Measurements from ENCODE around the gene LGR6.

The LGR6 gene

DNA sequence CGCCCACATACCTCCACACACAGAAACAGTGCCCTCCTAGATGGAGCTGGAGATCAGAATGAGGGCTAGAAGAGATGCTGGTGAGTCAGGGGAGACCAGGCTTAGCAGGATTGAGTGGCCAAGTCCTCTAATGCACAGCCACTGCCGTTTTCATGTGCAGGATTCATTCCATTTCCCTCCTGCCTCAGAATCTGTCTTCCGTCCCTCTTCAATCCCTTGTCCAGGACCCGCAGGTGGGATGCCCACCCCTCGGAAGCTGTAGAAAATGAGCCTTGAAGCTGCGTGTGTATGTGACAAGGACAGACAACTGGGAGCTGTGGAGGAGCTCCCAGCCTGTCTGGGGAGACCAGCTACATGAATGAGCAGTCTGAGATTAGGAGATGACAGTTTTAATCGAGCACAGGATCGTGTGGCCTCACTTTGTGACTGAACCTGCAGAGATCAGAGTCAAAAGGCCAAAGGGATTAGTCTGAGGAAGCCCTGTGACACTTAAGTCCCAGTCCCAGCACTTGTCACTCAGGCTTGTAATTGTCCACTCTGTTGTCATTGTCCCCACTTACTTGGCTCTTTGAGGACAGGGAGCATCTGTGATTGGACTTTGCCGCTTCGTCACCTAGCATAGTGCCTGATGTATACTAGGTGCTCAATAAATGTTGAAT, 22.0 kb downstream of the LGR6 start:
- no peak overlapping the region for H3K27ac ChIP-seq (ENCODE audit: low read length)
- no peaks in the 10 kb centered on the region for H3K36me3 ChIP-seq (ENCODE audit: control insufficient read depth in 2 of 2, insufficient read depth in 2 of 2, low read length in 2 of 2)
- H3K4me1 ChIP-seq (ENCODE audit: control insufficient read depth, insufficient read depth, low read length), result peaks cover 5% of the 10 kb centered on the region
- H3K9me3 ChIP-seq (ENCODE audit: control insufficient read depth in 2 of 2, low read length in 2 of 2), result no peaks in the 10 kb centered on the region
- H3K4me3 ChIP-seq (ENCODE audit: low read length in 2 of 2), result no peak overlapping the region
- H3K9ac ChIP-seq (ENCODE audit: low read length in 2 of 2), result no peak overlapping the region
- H3K27me3 ChIP-seq (ENCODE audit: control insufficient read depth in 1 of 2, insufficient read depth in 2 of 2, low read length in 2 of 2), result peaks cover 31 to 36% of the 10 kb centered on the region in 2 donors

DNA sequence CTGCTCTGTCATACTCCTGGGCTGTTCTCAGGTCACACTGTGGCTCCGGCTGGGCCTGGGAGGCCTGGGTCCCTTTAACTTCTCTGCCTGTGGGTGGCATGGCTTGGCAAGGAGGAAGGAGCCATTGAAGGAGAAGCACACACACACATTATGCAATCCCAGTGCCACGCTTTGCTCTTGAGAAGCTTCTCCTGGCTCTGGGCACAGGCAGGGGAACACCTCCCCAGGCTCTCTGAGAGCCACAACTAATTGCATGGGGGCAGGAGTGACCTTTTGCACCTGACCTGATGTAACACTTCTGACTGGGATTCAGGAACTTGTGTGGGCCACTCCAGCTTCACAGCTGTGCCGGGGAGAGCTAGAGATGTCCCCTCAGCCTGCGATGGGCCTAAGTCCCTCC, 23.1 kb downstream of the LGR6 start:
- Histone ChIP-seq H3K9me3 (ENCODE audit: control insufficient read depth in 2 of 2, low read length in 2 of 2) (no peaks in the 10 kb centered on the region), H3K27ac (ENCODE audit: low read length) (no peak overlapping the region), H3K36me3 (ENCODE audit: control insufficient read depth in 2 of 2, insufficient read depth in 2 of 2, low read length in 2 of 2) (no peaks in the 10 kb centered on the region), H3K4me1 (ENCODE audit: control insufficient read depth, insufficient read depth, low read length) (peaks cover 5% of the 10 kb centered on the region), H3K4me3 (ENCODE audit: low read length in 2 of 2) (no peak overlapping the region), H3K9ac (ENCODE audit: low read length in 2 of 2) (no peak overlapping the region), H3K27me3 (ENCODE audit: control insufficient read depth in 1 of 2, insufficient read depth in 2 of 2, low read length in 2 of 2) (peaks cover 32 to 41% of the 10 kb centered on the region in 2 donors)

- no peaks in the 10 kb centered on the region for H3K36me3 ChIP-seq (ENCODE audit: control insufficient read depth in 2 of 2, insufficient read depth in 2 of 2, low read length in 2 of 2)
- H3K9ac ChIP-seq (ENCODE audit: low read length in 2 of 2), result no peak overlapping the region
- peaks cover 28 to 37% of the 10 kb centered on the region in 2 donors for H3K27me3 ChIP-seq (ENCODE audit: control insufficient read depth in 1 of 2, insufficient read depth in 2 of 2, low read length in 2 of 2)
- H3K4me3 ChIP-seq (ENCODE audit: low read length in 2 of 2), result no peak overlapping the region
- no peak overlapping the region for H3K27ac ChIP-seq (ENCODE audit: low read length)
- peaks cover 5% of the 10 kb centered on the region for H3K4me1 ChIP-seq (ENCODE audit: control insufficient read depth, insufficient read depth, low read length)
- H3K9me3 ChIP-seq (ENCODE audit: control insufficient read depth in 2 of 2, low read length in 2 of 2), result no peaks in the 10 kb centered on the region
Observed at GRCh38 chr1:202217516-202217915, 23.9 kb downstream of the LGR6 start.

DNA sequence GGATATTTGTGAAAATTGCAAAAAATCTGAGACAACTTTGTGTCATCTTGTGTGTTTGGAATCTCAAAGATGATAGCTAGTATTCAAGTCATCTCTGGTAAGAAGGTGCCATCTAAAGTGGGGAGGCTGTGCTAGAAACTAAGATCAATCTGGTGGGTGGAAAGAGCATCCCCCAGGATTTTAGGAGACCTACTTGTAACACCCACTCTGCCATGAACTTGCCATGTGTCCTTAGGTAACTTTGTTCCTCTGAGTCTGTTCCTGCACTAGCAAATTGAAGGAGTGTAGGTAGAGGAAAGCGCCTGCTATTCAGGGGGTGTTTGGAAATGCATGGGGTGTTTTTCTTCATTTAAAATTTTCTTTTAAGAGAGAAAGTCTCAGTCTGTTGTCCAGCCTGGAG, 24.4 kb downstream of the LGR6 start:
- Histone ChIP-seq H3K4me1 (ENCODE audit: control insufficient read depth, insufficient read depth, low read length) (peaks cover 5% of the 10 kb centered on the region), H3K9ac (ENCODE audit: low read length in 2 of 2) (no peak overlapping the region), H3K36me3 (ENCODE audit: control insufficient read depth in 2 of 2, insufficient read depth in 2 of 2, low read length in 2 of 2) (no peaks in the 10 kb centered on the region), H3K9me3 (ENCODE audit: control insufficient read depth in 2 of 2, low read length in 2 of 2) (no peaks in the 10 kb centered on the region), H3K27me3 (ENCODE audit: control insufficient read depth in 1 of 2, insufficient read depth in 2 of 2, low read length in 2 of 2) (peaks cover 25 to 33% of the 10 kb centered on the region in 2 donors), H3K4me3 (ENCODE audit: low read length in 2 of 2) (no peak overlapping the region), H3K27ac (ENCODE audit: low read length) (no peak overlapping the region)

GRCh38 chr1:202220733-202221132, 27.1 kb downstream of the LGR6 start:
- Histone ChIP-seq H3K9ac (ENCODE audit: low read length in 2 of 2) (no peak overlapping the region), H3K36me3 (ENCODE audit: control insufficient read depth in 2 of 2, insufficient read depth in 2 of 2, low read length in 2 of 2) (no peaks in the 10 kb centered on the region), H3K9me3 (ENCODE audit: control insufficient read depth in 2 of 2, low read length in 2 of 2) (no peaks in the 10 kb centered on the region), H3K27ac (ENCODE audit: low read length) (no peak overlapping the region), H3K4me3 (ENCODE audit: low read length in 2 of 2) (no peak overlapping the region), H3K4me1 (ENCODE audit: control insufficient read depth, insufficient read depth, low read length) (peaks cover 3% of the 10 kb centered on the region), H3K27me3 (ENCODE audit: control insufficient read depth in 1 of 2, insufficient read depth in 2 of 2, low read length in 2 of 2) (peaks cover 12 to 13% of the 10 kb centered on the region in 2 donors)

- Histone ChIP-seq H3K9ac (ENCODE audit: low read length in 2 of 2) (no peak overlapping the region), H3K4me3 (ENCODE audit: low read length in 2 of 2) (no peak overlapping the region), H3K36me3 (ENCODE audit: control insufficient read depth in 2 of 2, insufficient read depth in 2 of 2, low read length in 2 of 2) (no peaks in the 10 kb centered on the region), H3K27ac (ENCODE audit: low read length) (no peak overlapping the region), H3K9me3 (ENCODE audit: control insufficient read depth in 2 of 2, low read length in 2 of 2) (no peaks in the 10 kb centered on the region), H3K4me1 (ENCODE audit: control insufficient read depth, insufficient read depth, low read length) (peaks cover 3% of the 10 kb centered on the region), H3K27me3 (ENCODE audit: control insufficient read depth in 1 of 2, insufficient read depth in 2 of 2, low read length in 2 of 2) (peaks cover 6 to 8% of the 10 kb centered on the region in 2 donors)
Observed at GRCh38 chr1:202221911-202222909, 28.6 kb downstream of the LGR6 start.

GRCh38 chr1:202223121-202223860, 29.7 kb downstream of the LGR6 start:
- Histone ChIP-seq H3K9ac (ENCODE audit: low read length in 2 of 2) (no peak overlapping the region), H3K36me3 (ENCODE audit: control insufficient read depth in 2 of 2, insufficient read depth in 2 of 2, low read length in 2 of 2) (no peaks in the 10 kb centered on the region), H3K4me3 (ENCODE audit: low read length in 2 of 2) (no peak overlapping the region), H3K9me3 (ENCODE audit: control insufficient read depth in 2 of 2, low read length in 2 of 2) (peaks cover 0 to 4% of the 10 kb centered on the region in 2 donors), H3K4me1 (ENCODE audit: control insufficient read depth, insufficient read depth, low read length) (peaks cover 3% of the 10 kb centered on the region), H3K27me3 (ENCODE audit: control insufficient read depth in 1 of 2, insufficient read depth in 2 of 2, low read length in 2 of 2) (peaks cover 6 to 8% of the 10 kb centered on the region in 2 donors), H3K27ac (ENCODE audit: low read length) (no peak overlapping the region)

GRCh38 chr1:202224453-202224852, 30.9 kb downstream of the LGR6 start:
- no peak overlapping the region for H3K9ac ChIP-seq (ENCODE audit: low read length in 2 of 2)
- H3K9me3 ChIP-seq (ENCODE audit: control insufficient read depth in 2 of 2, low read length in 2 of 2), result peaks cover 0 to 4% of the 10 kb centered on the region in 2 donors
- no peaks in the 10 kb centered on the region for H3K36me3 ChIP-seq (ENCODE audit: control insufficient read depth in 2 of 2, insufficient read depth in 2 of 2, low read length in 2 of 2)
- H3K4me1 ChIP-seq (ENCODE audit: control insufficient read depth, insufficient read depth, low read length), result peaks cover 3% of the 10 kb centered on the region
- H3K27me3 ChIP-seq (ENCODE audit: control insufficient read depth in 1 of 2, insufficient read depth in 2 of 2, low read length in 2 of 2), result peaks cover 5 to 9% of the 10 kb centered on the region in 2 donors
- H3K27ac ChIP-seq (ENCODE audit: low read length), result no peak overlapping the region
- H3K4me3 ChIP-seq (ENCODE audit: low read length in 2 of 2), result no peak overlapping the region

- no peak overlapping the region for H3K27ac ChIP-seq (ENCODE audit: low read length)
- H3K9me3 ChIP-seq (ENCODE audit: control insufficient read depth in 2 of 2, low read length in 2 of 2), result peaks cover 0 to 4% of the 10 kb centered on the region in 2 donors
- H3K4me3 ChIP-seq (ENCODE audit: low read length in 2 of 2), result no peak overlapping the region
- peaks cover 5 to 11% of the 10 kb centered on the region in 2 donors for H3K27me3 ChIP-seq (ENCODE audit: control insufficient read depth in 1 of 2, insufficient read depth in 2 of 2, low read length in 2 of 2)
- no peaks in the 10 kb centered on the region for H3K36me3 ChIP-seq (ENCODE audit: control insufficient read depth in 2 of 2, insufficient read depth in 2 of 2, low read length in 2 of 2)
- peaks cover 3% of the 10 kb centered on the region for H3K4me1 ChIP-seq (ENCODE audit: control insufficient read depth, insufficient read depth, low read length)
- no peak overlapping the region for H3K9ac ChIP-seq (ENCODE audit: low read length in 2 of 2)
Observed at GRCh38 chr1:202225131-202225530, 31.5 kb downstream of the LGR6 start.

GRCh38 chr1:202227053-202227672, 33.6 kb downstream of the LGR6 start:
- Histone ChIP-seq H3K4me3 (ENCODE audit: low read length in 2 of 2) (no peak overlapping the region), H3K9ac (ENCODE audit: low read length in 2 of 2) (no peak overlapping the region), H3K27me3 (ENCODE audit: control insufficient read depth in 1 of 2, insufficient read depth in 2 of 2, low read length in 2 of 2) (peaks cover 0 to 6% of the 10 kb centered on the region in 2 donors), H3K36me3 (ENCODE audit: control insufficient read depth in 2 of 2, insufficient read depth in 2 of 2, low read length in 2 of 2) (no peaks in the 10 kb centered on the region), H3K27ac (ENCODE audit: low read length) (no peak overlapping the region), H3K4me1 (ENCODE audit: control insufficient read depth, insufficient read depth, low read length) (peaks cover 3% of the 10 kb centered on the region), H3K9me3 (ENCODE audit: control insufficient read depth in 2 of 2, low read length in 2 of 2) (peaks cover 0 to 4% of the 10 kb centered on the region in 2 donors)
